GM10847 (cell line): Measurements from ENCODE around the gene MGMT.

Experiments used
- POLR2A ChIP-seq: IDR thresholded peaks from 2 replicates; pipeline ENCODE4 v1.6.1; 2011; ENCODE audit not compliant: insufficient read length; ENCODE audit errors: extremely low read depth

MGMT gene

GRCh38 chr10:129471447-129472175, 4.6 kb downstream of the MGMT start:
- TF ChIP-seq POLR2A, result no peak

GRCh38 chr10:129472696-129473555, 5.9 kb downstream of the MGMT start:
- no peak for TF ChIP-seq POLR2A

- TF ChIP-seq POLR2A, result no peak
Measured at GRCh38 chr10:129474642-129475041, 7.6 kb downstream of the MGMT start.

- TF ChIP-seq POLR2A, result no peak
Measured at GRCh38 chr10:129476431-129476830, 9.4 kb downstream of the MGMT start.

GRCh38 chr10:129477051-129477450, 10.0 kb downstream of the MGMT start:
- TF ChIP-seq POLR2A, result no peak

GRCh38 chr10:129481641-129482040, 14.6 kb downstream of the MGMT start:
- TF ChIP-seq POLR2A, result no peak

- no peak for TF ChIP-seq POLR2A
Measured at GRCh38 chr10:129483430-129484010, 16.5 kb downstream of the MGMT start.

- no peak for TF ChIP-seq POLR2A
Measured at GRCh38 chr10:129486805-129487204, 19.8 kb downstream of the MGMT start.

- TF ChIP-seq POLR2A, result no peak
Measured at GRCh38 chr10:129491123-129491734, 24.2 kb downstream of the MGMT start.

- no peak for TF ChIP-seq POLR2A
Measured at GRCh38 chr10:129494176-129494575, 27.1 kb downstream of the MGMT start.

- TF ChIP-seq POLR2A, result no peak
Measured at GRCh38 chr10:129494740-129495139, 27.7 kb downstream of the MGMT start.

- TF ChIP-seq POLR2A, result no peak
Measured at GRCh38 chr10:129495256-129495655, 28.2 kb downstream of the MGMT start.

- no peak for TF ChIP-seq POLR2A
Measured at GRCh38 chr10:129495698-129496097, 28.7 kb downstream of the MGMT start.

GRCh38 chr10:129497013-129497412, 30.0 kb downstream of the MGMT start:
- no peak for TF ChIP-seq POLR2A

GRCh38 chr10:129498680-129499079, 31.6 kb downstream of the MGMT start:
- TF ChIP-seq POLR2A, result no peak

- no peak for TF ChIP-seq POLR2A
Measured at GRCh38 chr10:129500617-129501339, 33.7 kb downstream of the MGMT start.
